Stomach (tissue), 4 donors: Measurements from ENCODE around the gene PFDN6.
A peak's percentile ranks its signal among the peaks of the same experiment; 100 is the strongest.

Experiments
- EP300 ChIP-seq: sonication (generic); formaldehyde crosslinking; IDR thresholded peaks from one replicate; pipeline ENCODE4 v1.6.1; 2017; ENCODE audit warnings: antibody characterized with exemption
- POLR2A ChIP-seq, 4 donors: fragments of 450-650 bp; IDR thresholded peaks; one replicate each; pipeline ENCODE4 v1.6.1; 2016; ENCODE audit warnings: antibody characterized with exemption in 4 of 4, control low read depth in 2 of 4, mild to moderate bottlenecking in 1 of 4, moderate library complexity in 1 of 4
- POLR2AphosphoS5 ChIP-seq, 3 donors: sonication (generic); formaldehyde crosslinking; IDR thresholded peaks; one replicate each; pipeline ENCODE4 v1.6.1; 2016; ENCODE audit warnings: antibody characterized with exemption in 3 of 3
- TF ChIP-seq, protein P1 (sequence below), 7 experiments: fragments of 450-650 bp in 4 of 7; fragments of 200-600 bp in 3 of 7; sonication (generic) in 3 of 7; IDR thresholded peaks; one replicate each; pipeline ENCODE4 v1.5.1; 2016 to 2019; ENCODE audit warnings: antibody characterized with exemption in 7 of 7, control low read depth in 2 of 7, mild to moderate bottlenecking in 1 of 7

GRCh38 chr6:33247977-33248642, 41.3 kb upstream of the PFDN6 start:
- TF ChIP-seq, protein P1, sequence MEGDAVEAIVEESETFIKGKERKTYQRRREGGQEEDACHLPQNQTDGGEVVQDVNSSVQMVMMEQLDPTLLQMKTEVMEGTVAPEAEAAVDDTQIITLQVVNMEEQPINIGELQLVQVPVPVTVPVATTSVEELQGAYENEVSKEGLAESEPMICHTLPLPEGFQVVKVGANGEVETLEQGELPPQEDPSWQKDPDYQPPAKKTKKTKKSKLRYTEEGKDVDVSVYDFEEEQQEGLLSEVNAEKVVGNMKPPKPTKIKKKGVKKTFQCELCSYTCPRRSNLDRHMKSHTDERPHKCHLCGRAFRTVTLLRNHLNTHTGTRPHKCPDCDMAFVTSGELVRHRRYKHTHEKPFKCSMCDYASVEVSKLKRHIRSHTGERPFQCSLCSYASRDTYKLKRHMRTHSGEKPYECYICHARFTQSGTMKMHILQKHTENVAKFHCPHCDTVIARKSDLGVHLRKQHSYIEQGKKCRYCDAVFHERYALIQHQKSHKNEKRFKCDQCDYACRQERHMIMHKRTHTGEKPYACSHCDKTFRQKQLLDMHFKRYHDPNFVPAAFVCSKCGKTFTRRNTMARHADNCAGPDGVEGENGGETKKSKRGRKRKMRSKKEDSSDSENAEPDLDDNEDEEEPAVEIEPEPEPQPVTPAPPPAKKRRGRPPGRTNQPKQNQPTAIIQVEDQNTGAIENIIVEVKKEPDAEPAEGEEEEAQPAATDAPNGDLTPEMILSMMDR (IDR thresholded peaks at IDR 0.05) = peak in 5 of 7 experiments; percentile 96 to 97 (median 97)
- TF ChIP-seq POLR2AphosphoS5 (IDR thresholded peaks at IDR 0.05) (peak in 2 of 3 donors; percentile 13 to 67), POLR2A (IDR thresholded peaks at IDR 0.05) (no peak), EP300 (no peak)
